Measurements from ENCODE around the gene CADPS.

Gene CADPS

GRCh38 chr3:62558549-62559112 lies 316.6 kb downstream of the CADPS start:
- TF ChIP-seq CTCF (IDR thresholded peaks at IDR 0.05) = peak; percentile 65

- no peak for TF ChIP-seq CTCF (IDR thresholded peaks at IDR 0.05)
These were observed 317.2 kb downstream of the CADPS start for GRCh38 chr3:62557983-62558382.

- no peak for TF ChIP-seq CTCF (IDR thresholded peaks at IDR 0.05)
These were observed 317.8 kb downstream of the CADPS start for GRCh38 chr3:62557450-62557849.

GRCh38 chr3:62556121-62556815 lies 318.9 kb downstream of the CADPS start:
- no peak for TF ChIP-seq CTCF (IDR thresholded peaks at IDR 0.05)

GRCh38 chr3:62554264-62554799 lies 320.9 kb downstream of the CADPS start:
- peak; percentile 23; the same call in 1 of the 2 replicates for TF ChIP-seq CTCF (IDR thresholded peaks at IDR 0.05)

GRCh38 chr3:62553811-62554210 lies 321.4 kb downstream of the CADPS start:
- no peak for TF ChIP-seq CTCF (IDR thresholded peaks at IDR 0.05)

GRCh38 chr3:62551556-62551955 lies 323.7 kb downstream of the CADPS start:
- no peak for TF ChIP-seq CTCF (IDR thresholded peaks at IDR 0.05)
